ENCODE measurements around the gene HBG1.

GRCh38 chr11:5252192-5252918 is 2.7 kb upstream of the HBG1 start:
- no peak for TF ChIP-seq POLR2A (IDR thresholded peaks at IDR 0.05)
- TF ChIP-seq, protein P1, sequence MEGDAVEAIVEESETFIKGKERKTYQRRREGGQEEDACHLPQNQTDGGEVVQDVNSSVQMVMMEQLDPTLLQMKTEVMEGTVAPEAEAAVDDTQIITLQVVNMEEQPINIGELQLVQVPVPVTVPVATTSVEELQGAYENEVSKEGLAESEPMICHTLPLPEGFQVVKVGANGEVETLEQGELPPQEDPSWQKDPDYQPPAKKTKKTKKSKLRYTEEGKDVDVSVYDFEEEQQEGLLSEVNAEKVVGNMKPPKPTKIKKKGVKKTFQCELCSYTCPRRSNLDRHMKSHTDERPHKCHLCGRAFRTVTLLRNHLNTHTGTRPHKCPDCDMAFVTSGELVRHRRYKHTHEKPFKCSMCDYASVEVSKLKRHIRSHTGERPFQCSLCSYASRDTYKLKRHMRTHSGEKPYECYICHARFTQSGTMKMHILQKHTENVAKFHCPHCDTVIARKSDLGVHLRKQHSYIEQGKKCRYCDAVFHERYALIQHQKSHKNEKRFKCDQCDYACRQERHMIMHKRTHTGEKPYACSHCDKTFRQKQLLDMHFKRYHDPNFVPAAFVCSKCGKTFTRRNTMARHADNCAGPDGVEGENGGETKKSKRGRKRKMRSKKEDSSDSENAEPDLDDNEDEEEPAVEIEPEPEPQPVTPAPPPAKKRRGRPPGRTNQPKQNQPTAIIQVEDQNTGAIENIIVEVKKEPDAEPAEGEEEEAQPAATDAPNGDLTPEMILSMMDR (IDR thresholded peaks at IDR 0.05): no peak
